ENCODE data around the gene MTMR8. TPM values are rescaled to one million over a fixed set of nuclear protein-coding genes. Genes with fewer than 3 reads are reported as not detected.

Gene MTMR8
- total RNA-seq, 1 donor from 2014 or later = 4.4 TPM

DNA sequence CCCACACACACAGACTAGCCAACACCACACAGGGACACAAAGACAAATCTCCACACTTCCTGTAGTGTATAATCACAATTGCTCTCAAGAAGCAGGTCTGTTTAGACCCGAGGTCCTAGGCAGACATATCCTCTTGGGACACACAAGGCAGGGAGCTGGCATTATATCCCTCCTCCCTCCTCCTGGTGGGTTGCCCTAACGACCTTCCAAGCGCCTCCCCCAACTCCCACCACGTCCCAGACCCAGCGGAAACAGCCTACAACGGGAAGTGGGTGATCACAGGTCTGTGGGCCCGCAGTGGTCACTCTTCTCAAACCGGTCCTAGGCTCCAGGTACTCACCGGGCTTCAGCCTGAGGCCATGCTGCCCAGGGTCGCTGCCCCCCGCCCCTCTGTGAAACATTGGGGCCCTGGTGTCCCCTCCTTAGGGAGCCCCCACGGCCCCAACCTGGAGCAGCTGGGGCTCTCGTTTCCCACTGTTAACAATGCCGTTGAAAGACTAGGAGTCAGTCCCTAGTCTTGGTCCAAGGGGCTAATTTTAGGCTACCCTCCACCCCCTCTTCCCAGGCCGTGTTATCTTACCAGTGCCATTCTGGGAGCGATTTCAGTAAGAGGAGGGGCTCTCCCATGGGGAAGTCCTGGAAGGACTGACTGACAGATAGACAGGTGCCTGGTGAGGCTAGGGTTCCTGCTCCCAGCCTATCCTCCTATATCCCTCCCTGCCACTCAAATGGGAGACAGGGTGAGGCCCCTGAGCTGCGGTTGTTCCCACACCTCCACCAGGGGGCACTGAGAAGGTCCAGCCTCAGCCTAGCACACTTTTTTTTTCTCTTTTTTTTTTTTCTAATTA, 164.9 kb downstream of the MTMR8 start, which contains the start of gene ASB12:
Gene ASB12, minus strand, starts transcription at position 485 of the 848 bp plus-strand sequence. CDS start 4,957 bp downstream, outside the sequence.
- intact Hi-C loops (cut with micrococcal nuclease) = no loop called here
- Mint-ChIP-seq H3K36me3 (ENCODE audit: low read depth) (no peaks in the 10 kb centered on the region), H3K27ac (no peak within 1 kb of the TSS), H3K4me3 (ENCODE audit: low read depth) (no peak within 1 kb of the TSS), H3K9me3 (no peaks in the 10 kb centered on the region), H3K4me1 (ENCODE audit: low read depth) (no peaks in the 10 kb centered on the region), H3K27me3 (ENCODE audit: low read depth) (no peaks in the 10 kb centered on the region)
- no peak for DNase-seq (ENCODE audit: low spot score)

DNA sequence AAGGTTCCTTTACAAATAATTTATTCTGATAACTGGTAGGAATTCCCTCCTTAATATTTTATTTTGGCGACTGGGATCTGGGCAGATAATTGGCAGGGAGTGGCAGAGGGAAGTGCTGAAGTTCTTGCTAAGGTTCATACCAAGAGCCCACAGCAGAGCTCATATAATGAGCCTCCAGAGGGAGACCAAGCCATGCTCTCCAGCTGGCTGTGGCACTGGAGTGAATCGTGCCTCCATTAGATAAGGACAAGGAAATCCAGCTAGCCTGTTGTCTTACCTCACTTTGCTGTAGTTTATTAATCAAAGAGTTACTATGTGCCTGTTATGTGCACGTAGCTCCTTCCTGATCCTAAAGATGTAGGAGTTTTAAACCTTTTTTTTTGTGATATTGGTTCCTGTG, 166.1 kb downstream of the MTMR8 start:
- no peak for DNase-seq (ENCODE audit: low spot score)
- Mint-ChIP-seq H3K36me3 (ENCODE audit: low read depth) (no peaks in the 10 kb centered on the region), H3K27ac (no peak overlapping the region), H3K27me3 (ENCODE audit: low read depth) (no peaks in the 10 kb centered on the region), H3K9me3 (no peaks in the 10 kb centered on the region), H3K4me1 (ENCODE audit: low read depth) (no peaks in the 10 kb centered on the region), H3K4me3 (ENCODE audit: low read depth) (no peak overlapping the region)
- intact Hi-C loops (cut with micrococcal nuclease) = no loop called here

Other genes with a start within 250 kb of the MTMR8 start
- gene AMER1, start 189.7 kb downstream of the MTMR8 start, total RNA-seq = 5.4 TPM in 2 replicates
- not detected in 2 replicates for gene ASB12, start 164.8 kb downstream of the MTMR8 start, total RNA-seq